ENCODE measurements around the gene LRRN4CL. TPM values are rescaled to one million over a fixed set of nuclear protein-coding genes. Genes with fewer than 3 reads are reported as not detected.
"Not testable (repeated sequence)": the region's sequence is repeated elsewhere in the genome, so short reads cannot be mapped to it uniquely, and the experiment has no call there.

Gene LRRN4CL
- total RNA-seq, 2 donors from 2014 or later = 6.1 to 7.3 TPM

DNA sequence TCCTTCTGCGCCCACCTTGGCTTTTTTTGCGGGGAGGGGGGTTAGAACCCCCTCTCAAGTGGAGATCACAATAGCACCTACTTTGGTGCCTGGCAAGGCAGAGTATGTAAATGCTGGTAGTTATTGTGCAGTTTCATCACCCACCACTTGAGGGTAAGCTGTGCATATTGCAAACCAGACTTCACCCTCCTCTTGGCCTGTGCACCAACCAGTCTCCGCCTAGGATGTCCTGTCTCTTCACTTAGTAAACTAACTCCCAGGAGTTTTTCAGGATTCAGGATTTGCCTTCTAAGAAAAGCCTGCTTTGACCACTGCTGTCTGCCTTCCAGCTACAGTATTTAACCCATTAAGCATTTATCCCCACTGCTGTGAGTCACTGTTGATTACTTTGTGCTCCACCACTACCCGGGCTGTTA lies 8.5 kb downstream of the LRRN4CL start:
- intact Hi-C loops (cut with DNase I) = no loop called here
- DNase-seq = peak; percentile 44
- ATAC-seq = peak; percentile 61 to 72

DNA sequence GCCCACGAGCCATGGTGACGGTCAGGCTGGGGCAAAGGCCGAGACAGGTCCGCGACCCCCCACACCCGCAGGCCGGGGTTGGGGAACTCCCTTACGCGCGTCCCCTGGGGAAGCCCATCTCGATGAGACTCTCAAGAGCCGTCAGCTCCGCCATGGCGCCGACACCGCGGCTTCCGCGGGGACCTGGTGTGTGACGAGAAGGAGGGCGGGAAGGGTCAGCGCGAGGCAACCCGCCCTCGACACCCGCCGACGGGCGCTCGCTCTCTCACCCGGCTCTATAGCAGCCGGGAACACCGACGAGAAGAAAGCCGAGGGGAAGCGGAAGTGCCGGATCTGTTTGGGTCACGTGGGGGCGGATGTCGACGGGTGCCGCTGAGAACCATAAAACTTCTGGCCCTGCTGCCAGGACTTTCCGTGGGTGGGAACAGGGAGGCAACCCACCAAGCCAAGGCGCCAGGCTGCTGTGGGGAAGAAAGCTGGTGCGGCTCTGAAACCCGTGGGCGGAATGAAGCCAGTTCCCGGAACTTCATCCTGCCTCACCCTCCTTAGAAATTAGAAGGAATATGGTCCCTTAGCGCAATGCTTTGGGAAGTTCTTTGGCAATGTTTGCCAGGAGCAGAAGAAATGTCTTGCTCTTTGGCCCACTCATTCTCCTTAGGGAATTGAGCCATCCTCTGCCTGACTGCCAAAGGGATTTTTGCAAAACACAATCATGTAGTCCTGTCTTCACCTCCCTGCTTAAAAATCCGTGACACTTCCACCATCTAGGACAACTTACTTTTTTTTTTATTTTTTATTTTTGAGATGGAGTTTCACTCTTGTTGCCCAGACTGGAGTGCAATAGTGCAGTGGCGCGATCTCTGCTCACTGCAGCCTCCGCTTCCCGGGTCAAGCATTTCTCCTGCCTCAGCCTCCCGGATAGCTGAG lies 10.3 kb downstream of the LRRN4CL start, which contains the start of gene UBXN1:
TSS of gene UBXN1 (minus strand) at position 304 of the 927 bp plus-strand sequence. CDS start at position 154, 150 bp downstream.
- intact Hi-C loops (cut with DNase I) = no loop called here
- peak; percentile 95 for DNase-seq
- peak; percentile 90 to 93 for ATAC-seq

DNA sequence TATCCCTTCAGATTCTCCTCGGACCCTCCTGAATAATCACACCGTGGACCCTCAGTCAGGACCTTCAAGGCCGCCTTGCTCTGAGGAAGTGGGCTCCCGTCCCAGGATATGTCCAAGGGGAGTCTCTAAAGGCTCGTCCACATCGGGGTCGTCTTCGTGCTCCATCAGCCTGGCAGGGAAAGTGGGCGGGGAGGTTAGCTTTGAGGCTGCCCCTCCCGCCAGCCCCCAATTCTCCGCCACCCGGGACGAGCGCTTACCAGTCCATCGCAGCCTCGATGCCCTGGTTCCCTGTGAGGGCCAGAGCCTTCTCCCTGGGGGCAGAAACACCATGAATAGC lies 10.9 kb downstream of the LRRN4CL start:
- no peak for DNase-seq
- intact Hi-C loops (cut with DNase I) = no loop called here
- no peak for ATAC-seq

DNA sequence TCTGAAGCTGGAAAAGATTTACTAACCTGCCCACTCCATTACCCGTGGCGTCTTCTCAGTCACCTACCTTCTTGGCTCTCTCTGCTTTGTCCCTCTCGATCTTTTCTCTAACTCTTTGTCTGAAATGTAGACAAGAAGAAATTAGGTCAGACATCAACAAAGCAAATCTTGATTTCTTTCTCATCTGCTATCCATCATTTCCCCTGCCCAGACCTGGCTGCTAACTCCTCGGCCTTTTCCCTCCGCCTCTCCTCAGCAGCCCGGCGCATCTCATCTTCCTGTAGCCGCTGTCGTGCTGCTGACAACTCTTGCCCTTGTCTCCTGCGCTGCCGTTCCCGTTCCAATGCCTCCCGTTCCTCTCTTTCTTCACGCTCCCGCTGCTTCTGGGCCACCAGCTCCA lies 11.6 kb downstream of the LRRN4CL start:
- intact Hi-C loops (cut with DNase I) = no loop called here
- ATAC-seq (no peak), DNase-seq (no peak)

DNA sequence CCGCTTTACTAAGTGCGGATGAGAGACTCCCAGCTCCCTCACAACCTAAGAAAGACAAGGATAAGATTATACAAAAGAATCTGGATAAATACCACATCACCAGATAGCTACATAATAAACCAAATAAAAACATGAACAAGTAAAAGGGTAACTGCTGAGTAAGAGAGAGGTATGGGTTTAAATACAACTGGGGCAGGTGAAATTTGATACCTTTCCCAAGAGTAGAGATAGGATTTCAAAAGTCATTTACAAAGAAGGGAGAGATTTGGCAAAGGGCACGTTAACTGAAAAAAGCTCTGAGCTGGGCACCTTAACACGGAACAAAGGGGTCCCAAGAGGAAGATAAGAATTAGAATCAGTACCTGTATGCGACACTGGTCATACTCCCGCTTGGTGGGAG lies 12.2 kb downstream of the LRRN4CL start:
- intact Hi-C loops (cut with DNase I) = no loop called here
- no peak for ATAC-seq
- DNase-seq = no peak

DNA sequence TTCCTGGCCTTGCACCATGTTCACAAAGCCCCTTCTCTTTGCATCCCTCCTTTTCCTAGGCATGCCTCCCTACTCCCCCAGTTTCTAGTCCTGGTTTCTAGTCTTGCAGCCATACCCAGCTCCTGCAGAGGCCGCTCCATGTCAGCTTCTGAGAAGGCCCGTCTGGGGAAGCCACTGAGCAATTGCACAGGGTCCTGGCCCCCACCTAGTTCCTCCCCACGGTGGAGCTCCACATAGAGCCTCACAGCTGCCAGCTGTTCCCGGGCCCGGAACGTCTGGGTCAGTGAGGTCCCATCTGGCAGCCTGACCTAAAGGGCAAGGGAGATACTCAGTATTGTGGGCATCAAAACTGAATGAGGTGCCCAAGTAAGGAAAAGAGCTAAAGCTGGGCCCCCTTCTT lies 12.6 kb downstream of the LRRN4CL start:
- ATAC-seq (no peak), DNase-seq (no peak)
- intact Hi-C loops (cut with DNase I) = no loop called here

DNA sequence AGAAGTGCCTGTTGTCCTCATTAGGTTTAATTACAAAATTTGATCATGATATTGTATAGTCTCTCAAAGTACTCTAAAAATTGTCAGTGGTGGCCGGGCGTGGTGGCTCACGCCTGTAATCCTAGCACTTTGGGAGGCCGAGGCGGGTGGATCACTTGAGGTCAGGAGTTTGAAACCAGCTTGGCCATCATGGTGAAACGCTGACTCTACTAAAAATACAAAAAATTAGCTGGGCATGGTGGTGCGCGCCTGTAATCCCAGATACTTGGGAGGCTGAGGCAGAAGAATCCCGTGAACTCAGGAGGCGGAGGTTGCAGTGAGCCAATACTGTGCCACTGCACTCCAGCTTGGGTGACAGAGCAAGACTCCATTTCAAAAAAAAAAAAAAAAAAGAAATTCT lies 13.9 kb downstream of the LRRN4CL start:
- DNase-seq; ATAC-seq; intact Hi-C loops (cut with DNase I): not testable (repeated sequence)

DNA sequence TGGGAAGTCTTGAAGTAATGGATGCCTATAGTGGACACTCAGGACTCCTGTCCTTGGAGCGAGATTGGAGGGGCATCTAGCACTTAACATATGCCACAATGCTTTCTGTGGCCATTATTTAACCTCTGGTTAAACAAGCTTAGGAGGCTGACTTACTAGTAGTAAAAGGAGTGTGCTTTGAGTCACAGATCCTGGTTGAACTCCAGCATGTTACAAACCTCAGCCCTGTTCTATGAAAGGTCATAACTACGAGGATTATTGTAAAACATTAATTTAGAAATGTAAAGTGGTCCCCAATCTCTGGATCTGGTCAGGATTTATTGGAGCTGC lies 16.2 kb downstream of the LRRN4CL start:
- intact Hi-C loops (cut with DNase I) = no loop called here
- ATAC-seq (no peak), DNase-seq (no peak)

DNA sequence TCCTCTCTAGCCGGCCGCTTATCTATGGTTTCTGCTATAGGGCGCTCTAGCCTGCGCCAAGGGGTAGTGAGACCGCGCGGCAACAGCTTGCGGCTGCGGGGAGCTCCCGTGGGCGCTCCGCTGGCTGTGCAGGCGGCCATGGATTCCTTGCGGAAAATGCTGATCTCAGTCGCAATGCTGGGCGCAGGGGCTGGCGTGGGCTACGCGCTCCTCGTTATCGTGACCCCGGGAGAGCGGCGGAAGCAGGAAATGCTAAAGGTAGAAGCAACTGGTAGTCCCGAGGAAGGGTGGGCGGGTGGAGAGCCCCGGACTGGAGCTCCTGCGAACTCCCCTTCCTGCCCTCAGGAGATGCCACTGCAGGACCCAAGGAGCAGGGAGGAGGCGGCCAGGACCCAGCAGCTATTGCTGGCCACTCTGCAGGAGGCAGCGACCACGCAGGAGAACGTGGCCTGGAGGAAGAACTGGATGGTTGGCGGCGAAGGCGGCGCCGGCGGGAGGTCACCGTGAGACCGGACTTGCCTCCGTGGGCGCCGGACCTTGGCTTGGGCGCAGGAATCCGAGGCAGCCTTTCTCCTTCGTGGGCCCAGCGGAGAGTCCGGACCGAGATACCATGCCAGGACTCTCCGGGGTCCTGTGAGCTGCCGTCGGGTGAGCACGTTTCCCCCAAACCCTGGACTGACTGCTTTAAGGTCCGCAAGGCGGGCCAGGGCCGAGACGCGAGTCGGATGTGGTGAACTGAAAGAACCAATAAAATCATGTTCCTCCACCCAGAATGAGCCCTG lies 17.5 kb downstream of the LRRN4CL start, which contains the start of the genes LBHD1 and UQCC3:
TSS of gene LBHD1 (minus strand) at position 660 of the 782 bp plus-strand sequence. CDS start 2,236 bp downstream, outside the sequence.
TSS of gene UQCC3 (plus strand) at position 66 of the 782 bp plus-strand sequence. CDS start at position 139, 73 bp downstream.
- intact Hi-C loops (cut with DNase I) = no loop called here
- peak; percentile 87 to 88 for ATAC-seq
- DNase-seq = peak; percentile 79

DNA sequence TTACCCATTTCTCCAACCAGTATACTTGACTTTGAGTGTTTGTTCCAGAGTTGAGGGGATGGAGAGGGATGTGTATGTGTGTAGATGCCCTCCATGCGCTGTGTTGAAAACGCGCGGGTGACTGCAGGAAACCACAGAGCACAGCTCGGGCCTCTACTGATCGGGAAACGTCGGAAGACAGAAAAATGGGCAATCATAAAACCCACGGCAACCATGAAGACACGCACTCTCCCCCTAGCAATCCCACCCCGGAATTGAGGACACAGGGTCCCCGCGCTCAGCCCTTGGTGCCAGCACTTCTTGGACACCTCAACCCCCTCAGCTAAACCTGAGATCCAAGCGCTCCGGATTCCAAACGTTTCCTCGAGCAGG lies 18.1 kb downstream of the LRRN4CL start:
- peak; percentile 32 to 41 for ATAC-seq
- DNase-seq = no peak
- intact Hi-C loops (cut with DNase I) = no loop called here

DNA sequence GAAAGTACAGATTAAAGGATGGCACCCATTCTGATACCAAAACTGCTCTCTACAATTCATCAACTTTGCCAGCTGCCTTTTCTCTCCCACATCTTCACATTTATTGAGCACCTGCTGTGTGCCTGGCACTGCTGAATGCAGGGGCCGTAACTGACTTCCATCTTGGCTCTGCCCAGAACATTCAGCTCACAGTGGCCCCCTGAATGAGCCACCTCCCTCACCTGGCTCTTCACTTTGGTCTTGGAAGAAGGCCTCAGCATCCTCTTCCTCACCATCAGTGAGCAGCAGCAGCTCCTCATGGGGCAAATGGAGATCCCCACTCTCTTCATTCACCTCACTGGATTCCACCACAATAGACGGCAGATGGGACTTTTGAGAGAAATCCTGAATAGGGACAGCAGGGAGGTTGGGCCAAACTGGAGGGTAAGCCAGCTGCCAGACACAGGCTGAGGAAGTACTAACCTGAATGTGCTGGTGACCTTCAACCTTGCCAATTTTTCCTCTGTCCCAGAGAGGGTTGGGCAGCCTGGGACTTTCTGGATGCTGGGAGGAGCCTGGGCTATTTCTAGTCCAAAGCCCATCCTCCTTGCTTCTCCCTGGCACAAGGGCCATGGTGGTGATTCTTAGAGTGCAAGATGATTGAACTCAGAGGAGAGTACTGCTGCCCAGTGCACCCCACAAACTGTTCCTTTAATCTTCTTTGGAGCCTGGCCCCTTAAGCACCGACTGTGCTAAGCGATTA lies 19.7 kb downstream of the LRRN4CL start:
- DNase-seq (no peak), ATAC-seq (no peak)
- intact Hi-C loops (cut with DNase I) = no loop called here

DNA sequence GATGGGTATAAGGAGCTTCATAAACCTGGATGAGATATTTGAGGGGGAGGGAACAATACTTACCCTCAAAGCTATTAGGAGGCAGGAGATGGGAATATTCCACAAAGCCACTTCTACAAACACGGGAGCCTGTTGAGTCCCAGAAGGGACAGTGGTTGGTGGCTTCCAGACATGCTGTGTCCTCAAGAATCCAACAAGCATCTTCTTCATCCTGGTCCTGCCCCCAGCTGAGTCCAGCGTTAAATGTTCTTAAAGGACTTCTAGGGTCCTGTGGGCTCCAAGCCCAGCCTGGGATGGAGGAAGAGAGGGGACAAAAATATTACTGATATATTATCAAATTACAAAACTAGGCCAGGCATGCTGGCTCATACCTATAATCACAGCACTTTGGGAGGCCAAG lies 21.9 kb downstream of the LRRN4CL start:
- intact Hi-C loops (cut with DNase I) = no loop called here
- ATAC-seq (no peak), DNase-seq (no peak)

DNA sequence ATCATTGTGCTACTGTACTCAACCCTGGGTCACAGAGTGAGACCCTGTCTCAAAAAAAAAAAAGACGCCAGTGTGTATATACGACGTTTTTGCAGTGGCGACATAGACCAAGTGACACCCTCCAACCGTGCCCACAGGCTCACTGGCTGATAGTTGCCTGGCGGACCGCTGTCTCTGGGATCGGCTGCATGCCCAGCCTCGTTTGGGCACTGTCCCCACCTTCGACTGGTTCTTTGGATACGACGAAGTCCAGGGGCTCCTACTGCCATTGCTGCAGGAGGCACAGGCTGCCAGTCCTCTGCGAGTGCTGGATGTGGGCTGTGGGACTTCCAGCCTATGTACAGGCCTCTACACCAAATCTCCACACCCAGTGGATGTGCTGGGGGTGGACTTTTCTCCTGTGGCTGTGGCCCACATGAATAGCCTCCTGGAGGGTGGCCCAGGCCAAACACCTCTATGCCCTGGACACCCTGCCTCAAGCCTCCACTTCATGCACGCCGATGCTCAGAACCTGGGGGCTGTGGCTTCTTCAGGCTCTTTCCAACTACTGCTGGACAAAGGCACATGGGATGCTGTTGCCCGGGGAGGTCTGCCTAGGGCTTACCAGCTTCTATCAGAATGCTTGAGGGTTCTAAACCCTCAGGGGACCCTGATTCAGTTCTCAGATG lies 22.9 kb downstream of the LRRN4CL start:
- ATAC-seq (no peak), DNase-seq (no peak)
- intact Hi-C loops (cut with DNase I) = no loop called here

DNA sequence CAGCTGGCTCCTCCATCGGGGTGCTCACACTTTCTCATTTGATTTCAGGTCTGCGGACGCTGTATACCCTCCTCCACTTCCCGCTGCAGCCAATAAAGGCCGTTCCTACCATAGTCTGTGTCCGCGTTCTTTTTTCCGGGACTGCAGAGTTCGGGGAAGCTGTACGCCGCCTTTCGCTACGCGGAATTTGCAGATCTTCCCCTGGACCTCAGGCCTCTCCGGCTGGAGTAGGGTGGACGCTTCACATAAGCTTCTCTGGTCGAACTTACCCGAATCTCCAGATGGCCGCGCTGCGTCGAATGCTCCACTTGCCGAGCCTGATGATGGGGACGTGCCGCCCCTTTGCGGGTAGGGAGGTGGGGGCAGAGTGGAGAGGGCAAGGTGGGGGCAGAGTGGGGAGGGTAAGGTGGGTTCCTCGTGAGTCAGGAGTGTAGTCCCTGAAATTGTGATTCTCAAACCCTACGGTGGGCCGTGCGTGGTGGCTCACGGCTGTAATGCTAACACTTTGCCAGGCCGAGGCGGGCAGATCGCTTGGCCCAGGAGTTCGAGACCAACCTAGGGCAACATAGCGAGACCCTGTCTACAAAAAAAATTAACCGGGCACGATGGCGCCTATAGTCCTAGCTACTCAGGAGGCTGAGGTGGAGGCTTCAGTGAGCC lies 23.6 kb downstream of the LRRN4CL start:
- peak; percentile 51 to 52 for ATAC-seq
- DNase-seq = peak; percentile 57

DNA sequence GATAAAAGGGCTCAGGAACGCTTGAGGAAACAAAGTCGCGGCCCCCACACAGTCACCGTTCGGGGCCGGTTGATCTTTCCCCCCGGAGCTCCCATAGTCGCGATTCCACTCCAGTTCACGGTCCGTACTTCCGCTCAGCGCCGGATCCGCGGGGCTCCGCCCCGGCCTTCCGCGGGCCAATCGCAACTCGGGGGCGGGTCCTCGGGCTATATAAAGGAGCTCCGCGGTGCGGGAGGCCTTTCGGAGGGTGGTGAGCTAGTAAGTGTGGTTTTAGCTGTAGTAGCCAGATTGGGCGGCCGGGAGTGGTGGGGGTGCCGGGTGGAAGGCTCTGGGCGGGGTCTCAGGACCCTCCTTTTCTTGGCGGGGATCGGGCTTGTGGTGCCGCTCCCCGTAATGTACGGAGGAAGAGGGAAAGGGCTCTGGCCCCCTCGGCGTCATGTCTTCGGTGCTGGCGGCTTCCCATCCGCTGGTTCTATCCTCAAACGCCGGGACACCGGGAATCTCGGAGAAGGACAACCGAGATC lies 24.2 kb downstream of the LRRN4CL start, which contains the start of the genes C11orf98 and CSKMT:
TSS of gene C11orf98 (minus strand) at position 136 of the 524 bp plus-strand sequence. CDS start at position 95, 41 bp downstream.
TSS of gene CSKMT (plus strand) at position 238 of the 524 bp plus-strand sequence. CDS start 568 bp downstream, outside the sequence.
- ATAC-seq = peak; percentile 97 to 98
- DNase-seq = peak; percentile 95
- intact Hi-C loops (cut with DNase I) = no loop called here

More for the DNA sequence above, 23.6 kb downstream of the LRRN4CL start:
- intact Hi-C loops (cut with DNase I) = no loop called here

DNA sequence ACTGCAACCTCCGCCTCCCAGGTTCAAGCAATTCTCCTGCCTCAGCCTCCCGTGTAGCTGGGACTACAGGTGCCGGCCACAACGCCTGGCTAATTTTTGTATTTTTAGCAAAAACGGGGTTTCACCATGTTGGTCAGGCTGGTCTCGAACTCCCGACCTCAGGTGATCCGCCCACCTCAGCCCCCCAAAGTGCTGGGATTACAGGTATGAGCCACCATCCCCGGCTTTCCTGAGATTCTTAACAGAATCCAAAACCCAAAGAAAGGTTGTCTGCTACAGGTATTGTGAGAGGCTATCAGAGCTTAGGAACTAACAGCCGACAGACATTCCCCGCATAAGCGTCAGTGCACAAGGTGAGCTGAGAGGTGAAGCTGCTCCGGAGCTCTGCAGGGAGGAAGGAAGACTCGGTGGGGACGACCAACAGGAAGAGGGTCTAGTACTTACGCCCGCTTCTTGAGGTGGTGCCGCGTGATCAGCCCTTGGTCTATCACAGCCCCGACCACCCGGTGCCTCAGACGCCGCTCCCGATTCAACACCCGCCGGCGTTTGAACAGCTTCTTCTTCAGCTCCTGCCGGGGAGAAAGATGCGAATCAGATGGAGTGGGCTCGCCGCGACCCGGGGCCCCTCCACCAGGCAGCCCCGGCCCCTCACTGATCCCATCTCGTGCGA lies 24.8 kb downstream of the LRRN4CL start:
- ATAC-seq (peak; percentile 41 to 54), DNase-seq (no peak)
- intact Hi-C loops (cut with DNase I) = no loop called here

DNA sequence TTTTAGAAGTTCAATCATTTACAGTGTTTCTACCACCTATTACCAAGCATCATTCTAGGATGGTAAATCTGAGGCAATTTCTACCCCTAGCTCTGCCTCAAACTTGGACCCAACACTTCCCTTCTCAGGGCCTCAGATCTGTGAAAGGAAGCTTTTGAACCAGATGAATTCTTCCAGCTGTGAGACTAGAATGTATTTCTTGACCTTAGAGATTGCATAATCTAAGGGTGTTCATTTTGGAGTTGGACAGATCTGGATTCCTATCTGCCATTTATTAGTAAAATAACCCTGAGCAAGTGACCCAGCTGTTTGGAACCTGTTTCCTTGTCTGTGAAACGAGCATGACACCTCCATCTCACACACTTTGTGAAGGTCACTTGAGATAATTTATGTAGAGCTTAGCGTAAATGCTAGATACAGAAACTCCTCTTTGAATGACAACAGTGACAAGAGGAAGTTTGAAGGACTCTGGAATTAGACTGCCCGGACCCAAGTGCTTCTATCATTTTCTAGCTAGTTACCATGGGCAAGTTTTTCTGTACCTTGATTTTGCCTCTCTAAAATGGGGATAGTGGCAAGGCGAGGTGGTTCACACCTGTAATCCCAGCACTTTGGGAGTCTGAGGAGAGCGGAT lies 32.4 kb downstream of the LRRN4CL start:
- no peak for ATAC-seq
- DNase-seq = no peak
- intact Hi-C loops (cut with DNase I) = no loop called here
